ENCODE data around the gene LHX3.

LHX3 gene

DNA sequence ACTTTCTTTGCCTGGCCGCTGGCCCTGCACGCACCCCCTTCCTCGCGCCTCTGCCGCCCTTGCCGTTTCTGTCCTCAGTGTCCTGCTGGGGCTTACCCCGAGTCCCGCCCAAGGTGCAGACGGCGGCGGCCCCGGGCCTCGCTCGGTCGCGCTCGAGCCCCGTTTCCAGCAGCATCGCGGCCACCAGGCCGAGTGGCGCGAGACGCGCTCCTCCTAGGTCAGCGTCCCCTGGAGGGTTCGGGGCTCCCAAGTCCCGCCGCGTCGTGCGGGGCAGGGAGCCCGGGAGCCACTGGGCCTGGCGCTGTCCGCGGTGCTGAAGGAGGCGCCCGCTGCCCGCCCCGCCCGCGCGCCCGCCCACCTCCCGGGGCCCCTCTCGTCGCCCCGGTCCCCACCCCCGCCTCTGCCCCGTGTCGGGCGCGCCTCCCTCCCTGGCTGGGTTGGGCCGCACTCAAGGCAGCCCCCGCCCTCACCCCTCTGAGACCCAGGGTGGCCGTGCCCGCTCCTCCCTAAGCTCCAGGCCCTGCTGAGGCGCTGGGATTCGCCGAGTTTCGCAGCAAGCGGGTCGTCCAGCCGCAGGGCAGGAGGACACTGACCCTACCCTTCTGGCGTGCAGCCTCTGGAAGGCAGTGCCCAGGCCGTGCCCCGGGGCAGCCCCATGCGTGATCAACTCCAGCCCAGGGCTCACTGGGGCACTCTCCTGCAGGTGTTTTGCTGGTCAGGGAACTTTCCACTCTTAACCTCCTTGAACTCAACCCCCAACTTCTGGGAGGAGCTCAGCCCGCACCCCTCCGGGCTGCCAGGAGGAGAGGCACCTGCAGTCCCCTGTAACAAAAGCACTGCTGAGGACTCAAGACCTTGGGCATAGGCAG lies at the start of gene LHX3:
Gene LHX3, minus strand, starts transcription at position 291 of the 869 bp plus-strand sequence. Its CDS starts 116 bp downstream, at position 175.
- TF ChIP-seq, protein P1, sequence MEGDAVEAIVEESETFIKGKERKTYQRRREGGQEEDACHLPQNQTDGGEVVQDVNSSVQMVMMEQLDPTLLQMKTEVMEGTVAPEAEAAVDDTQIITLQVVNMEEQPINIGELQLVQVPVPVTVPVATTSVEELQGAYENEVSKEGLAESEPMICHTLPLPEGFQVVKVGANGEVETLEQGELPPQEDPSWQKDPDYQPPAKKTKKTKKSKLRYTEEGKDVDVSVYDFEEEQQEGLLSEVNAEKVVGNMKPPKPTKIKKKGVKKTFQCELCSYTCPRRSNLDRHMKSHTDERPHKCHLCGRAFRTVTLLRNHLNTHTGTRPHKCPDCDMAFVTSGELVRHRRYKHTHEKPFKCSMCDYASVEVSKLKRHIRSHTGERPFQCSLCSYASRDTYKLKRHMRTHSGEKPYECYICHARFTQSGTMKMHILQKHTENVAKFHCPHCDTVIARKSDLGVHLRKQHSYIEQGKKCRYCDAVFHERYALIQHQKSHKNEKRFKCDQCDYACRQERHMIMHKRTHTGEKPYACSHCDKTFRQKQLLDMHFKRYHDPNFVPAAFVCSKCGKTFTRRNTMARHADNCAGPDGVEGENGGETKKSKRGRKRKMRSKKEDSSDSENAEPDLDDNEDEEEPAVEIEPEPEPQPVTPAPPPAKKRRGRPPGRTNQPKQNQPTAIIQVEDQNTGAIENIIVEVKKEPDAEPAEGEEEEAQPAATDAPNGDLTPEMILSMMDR (IDR thresholded peaks at IDR 0.05): no peak
- Histone ChIP-seq H3K79me2 (no peaks in the 10 kb centered on the region), H3K27me3 (ENCODE audit: control insufficient read depth, insufficient read depth, low read length) (peaks cover 8% of the 10 kb centered on the region)

DNA sequence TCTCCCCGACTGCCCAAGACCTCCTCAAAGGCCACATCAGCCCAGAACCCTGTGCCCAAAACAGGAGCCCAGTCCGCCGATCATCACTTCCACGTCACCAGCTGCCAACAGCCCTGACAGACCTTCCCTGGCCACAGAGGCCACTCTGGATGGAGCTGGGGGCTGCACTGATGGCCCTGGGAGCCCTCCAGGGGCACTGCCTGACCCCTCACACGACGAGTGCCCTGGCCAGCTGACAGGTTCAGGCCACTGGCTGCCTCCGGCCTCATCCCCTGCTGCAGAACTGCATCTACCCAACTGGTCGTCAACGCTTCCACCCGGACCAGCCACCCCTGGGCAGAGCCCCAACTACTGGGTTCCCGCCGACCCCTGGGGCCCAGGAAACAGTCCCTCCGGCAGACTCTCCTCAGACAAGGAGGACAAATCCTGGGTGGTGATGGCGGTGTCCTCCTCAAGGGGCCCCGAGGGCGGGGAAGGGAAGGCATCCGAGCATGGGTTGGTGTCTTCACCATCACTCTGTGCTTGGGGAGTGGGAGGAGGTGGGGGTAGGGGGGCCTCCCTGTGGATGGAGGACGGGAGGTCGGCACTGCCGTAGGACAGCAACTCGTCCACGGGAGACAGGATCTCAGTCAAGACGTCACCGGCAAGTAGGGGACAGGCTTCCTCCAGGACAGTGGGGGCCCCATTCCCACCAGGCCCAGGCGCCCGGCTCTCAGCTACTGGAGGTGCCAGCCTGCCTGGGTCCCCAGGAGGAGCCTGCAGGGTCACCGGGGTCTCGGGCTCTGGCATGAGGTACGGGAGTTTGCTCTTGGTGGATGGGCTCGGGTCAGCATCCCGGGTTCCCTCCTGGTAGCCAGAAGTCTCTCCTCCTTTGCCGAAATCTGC lies 48.6 kb upstream of the LHX3 start:
- H3K27me3 ChIP-seq (ENCODE audit: control insufficient read depth, insufficient read depth, low read length): no peaks in the 10 kb centered on the region
- H3K9ac ChIP-seq: no peak overlapping the region
- TF ChIP-seq, protein P1 (IDR thresholded peaks at IDR 0.05): no peak
- no peak overlapping the region for H2AFZ ChIP-seq
- H3K36me3 ChIP-seq (ENCODE audit: control insufficient read depth, insufficient read depth, low read length): no peaks in the 10 kb centered on the region
- H3K4me1 ChIP-seq: no peaks in the 10 kb centered on the region
- H3K9me3 ChIP-seq (ENCODE audit: control insufficient read depth, low read length): no peaks in the 10 kb centered on the region
- no peak overlapping the region for H3K27ac ChIP-seq
- H3K4me3 ChIP-seq (ENCODE audit: low read depth, low read length): no peak overlapping the region
- no peak overlapping the region for H3K4me2 ChIP-seq (ENCODE audit: low read length)
- H3K79me2 ChIP-seq: no peaks in the 10 kb centered on the region

More for the DNA sequence above, at the start of gene LHX3:
- Histone ChIP-seq H3K4me2 (ENCODE audit: low read length) (no peak within 1 kb of the TSS), H2AFZ (no peak within 1 kb of the TSS), H3K9me3 (ENCODE audit: control insufficient read depth, low read length) (no peaks in the 10 kb centered on the region), H3K4me3 (ENCODE audit: low read depth, low read length) (no peak within 1 kb of the TSS), H3K9ac (no peak within 1 kb of the TSS), H3K4me1 (no peaks in the 10 kb centered on the region), H3K27ac (no peak within 1 kb of the TSS), H3K36me3 (ENCODE audit: control insufficient read depth, insufficient read depth, low read length) (no peaks in the 10 kb centered on the region)

DNA sequence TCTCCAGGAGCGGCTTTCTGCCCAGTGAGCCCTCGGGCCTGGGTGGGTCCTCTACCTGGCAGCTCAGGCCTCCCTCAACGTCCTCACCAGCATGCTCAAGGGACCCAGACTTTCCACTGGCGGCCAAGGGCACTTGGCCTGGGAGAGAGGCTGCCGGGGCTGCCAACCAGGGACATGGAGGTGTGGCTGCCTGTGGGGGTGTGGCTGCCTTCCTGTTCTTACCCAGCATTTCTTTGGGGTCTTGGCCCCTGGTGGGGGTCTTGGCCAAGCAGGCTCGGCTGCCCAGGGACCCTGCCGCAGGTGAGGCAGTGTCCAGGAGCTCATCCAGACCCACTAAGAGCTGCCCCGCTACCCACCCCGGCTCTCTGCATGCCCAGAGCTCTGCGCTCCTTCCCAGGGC lies 47.9 kb upstream of the LHX3 start:
- Histone ChIP-seq H3K27me3 (ENCODE audit: control insufficient read depth, insufficient read depth, low read length) (no peaks in the 10 kb centered on the region), H3K79me2 (no peaks in the 10 kb centered on the region), H3K4me1 (no peaks in the 10 kb centered on the region)

DNA sequence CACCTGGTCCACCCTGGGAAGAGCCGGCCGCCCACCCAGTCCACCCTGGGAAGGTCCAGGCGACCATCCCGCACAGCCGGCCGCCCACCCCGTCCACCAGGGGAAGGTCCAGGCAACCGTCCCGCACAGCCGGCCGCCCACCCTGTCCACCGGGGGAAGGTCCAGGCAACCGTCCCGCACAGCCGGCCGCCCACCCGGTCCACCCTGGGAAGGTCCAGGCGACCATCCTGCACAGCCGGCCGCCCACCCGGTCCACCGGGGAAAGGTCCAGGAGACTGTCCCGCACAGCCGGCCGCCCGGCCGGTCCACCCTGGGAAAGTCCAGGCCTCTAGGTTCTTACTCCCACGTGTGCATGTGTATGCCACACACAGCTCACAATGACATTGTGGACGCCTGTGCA lies 47.4 kb upstream of the LHX3 start:
- Histone ChIP-seq H3K79me2 (no peaks in the 10 kb centered on the region), H3K4me1 (no peaks in the 10 kb centered on the region), H3K9me3 (ENCODE audit: control insufficient read depth, low read length) (no peaks in the 10 kb centered on the region), H3K4me3 (ENCODE audit: low read depth, low read length) (no peak overlapping the region), H3K9ac (no peak overlapping the region), H3K27ac (no peak overlapping the region), H2AFZ (no peak overlapping the region), H3K4me2 (ENCODE audit: low read length) (no peak overlapping the region), H3K36me3 (ENCODE audit: control insufficient read depth, insufficient read depth, low read length) (no peaks in the 10 kb centered on the region), H3K27me3 (ENCODE audit: control insufficient read depth, insufficient read depth, low read length) (no peaks in the 10 kb centered on the region)
- TF ChIP-seq, protein P1 (IDR thresholded peaks at IDR 0.05): no peak

More for the DNA sequence above, 47.9 kb upstream of the LHX3 start:
- H2AFZ ChIP-seq: no peak overlapping the region
- H3K27ac ChIP-seq: no peak overlapping the region
- no peaks in the 10 kb centered on the region for H3K36me3 ChIP-seq (ENCODE audit: control insufficient read depth, insufficient read depth, low read length)
- H3K4me3 ChIP-seq (ENCODE audit: low read depth, low read length): no peak overlapping the region
- H3K9me3 ChIP-seq (ENCODE audit: control insufficient read depth, low read length): no peaks in the 10 kb centered on the region
- no peak overlapping the region for H3K9ac ChIP-seq
- no peak overlapping the region for H3K4me2 ChIP-seq (ENCODE audit: low read length)
- TF ChIP-seq, protein P1 (IDR thresholded peaks at IDR 0.05): no peak
